CD4-positive, CD25-positive, alpha-beta regulatory T cell (primary cell): ENCODE measurements around the gene RUNX1. TPM values are rescaled to one million over a fixed set of nuclear protein-coding genes. Genes with fewer than 3 reads are reported as not detected.
"Not testable (repeated sequence)": the region's sequence is repeated elsewhere in the genome, so short reads cannot be mapped to it uniquely, and the experiment has no call there.

Experiments used
- ATAC-seq, 2 donors: fragments of 150-1000 bp; cut with Tn5 transposase; one replicate each; pipeline ENCODE4 v1.10.0; 2021; ENCODE audit warnings: low read depth in 2 of 2, moderate number of reproducible peaks in 2 of 2, moderate library complexity in 1 of 2
- DNase-seq, 3 donors: peaks; one replicate each; pipeline versions ENCODE4 v3.0.0 to v3.0.0-alpha.2; 2012 to 2022; ENCODE audit warnings: mixed read lengths in 1 of 3
- H3K27ac ChIP-seq: one replicate; pipeline ENCODE4 v1.7.0; 2013; ENCODE audit warnings: mild to moderate bottlenecking, low read length; ENCODE audit not compliant: insufficient read depth, poor library complexity, severe bottlenecking
- H3K27me3 ChIP-seq: one replicate; pipeline ENCODE4 v1.7.0; 2013; ENCODE audit warnings: low read length; ENCODE audit not compliant: control insufficient read depth, insufficient read depth
- H3K36me3 ChIP-seq: one replicate; pipeline ENCODE4 v1.7.0; 2013; ENCODE audit warnings: mild to moderate bottlenecking, low read length, moderate library complexity; ENCODE audit not compliant: control insufficient read depth, insufficient read depth
- H3K4me1 ChIP-seq: 2 replicates; pipeline ENCODE4 v1.7.0; 2013; ENCODE audit warnings: mild to moderate bottlenecking, low read length; ENCODE audit not compliant: insufficient read depth, control insufficient read depth, poor library complexity, severe bottlenecking
- H3K4me3 ChIP-seq: one replicate; pipeline ENCODE4 v1.7.0; 2013; ENCODE audit warnings: low read depth, mild to moderate bottlenecking, low read length, moderate library complexity
- H3K9me3 ChIP-seq, 2 experiments: 1 replicate in 1 of 2; 2 replicates in 1 of 2; pipeline ENCODE4 v1.7.0; 2013; ENCODE audit warnings: low read length in 2 of 2, mild to moderate bottlenecking in 1 of 2, moderate library complexity in 1 of 2; ENCODE audit not compliant: control insufficient read depth in 2 of 2
- H3K27ac Mint-ChIP-seq, 3 donors: one replicate each; pipeline ENCODE4 v1.8.0; 2020 to 2022; ENCODE audit warnings: mild to moderate bottlenecking in 3 of 3, mixed read lengths in 3 of 3, moderate library complexity in 2 of 3
- H3K27me3 Mint-ChIP-seq: one replicate; pipeline ENCODE4 v1.8.0; 2022; ENCODE audit warnings: mild to moderate bottlenecking, mixed read lengths
- H3K36me3 Mint-ChIP-seq: one replicate; pipeline ENCODE4 v1.8.0; 2020; ENCODE audit warnings: mixed read lengths
- H3K4me1 Mint-ChIP-seq, 4 donors: one replicate each; pipeline ENCODE4 v1.8.0; 2020 to 2022; ENCODE audit warnings: mixed read lengths in 4 of 4, mild to moderate bottlenecking in 1 of 4
- H3K4me3 Mint-ChIP-seq, 4 donors: one replicate each; pipeline ENCODE4 v1.8.0; 2020 to 2022; ENCODE audit warnings: mild to moderate bottlenecking in 4 of 4, mixed read lengths in 4 of 4, moderate library complexity in 3 of 4
- H3K9me3 Mint-ChIP-seq, 7 donors: one replicate each; pipeline ENCODE4 v1.8.0; 2020 to 2022; ENCODE audit warnings: mixed read lengths in 7 of 7, mild to moderate bottlenecking in 3 of 7, moderate library complexity in 2 of 7
- polyA plus RNA-seq, 4 donors: library from polyadenylated mRNA; unstranded; fragments of 300-500 nt; fragmentation: Illumina TruSeq; gene quantifications; one replicate each; pipeline ENCODE4 v1.2.3, GENCODE V29; 2021
- total RNA-seq: library from RNA; stranded (reverse); gene quantifications from one replicate; pipeline ENCODE4 v1.2.3, GENCODE V29; 2022

Gene RUNX1
- total and polyA plus RNA-seq, 5 donors from 2014 or later: 14.2 to 133 (median 21.4) TPM

DNA sequence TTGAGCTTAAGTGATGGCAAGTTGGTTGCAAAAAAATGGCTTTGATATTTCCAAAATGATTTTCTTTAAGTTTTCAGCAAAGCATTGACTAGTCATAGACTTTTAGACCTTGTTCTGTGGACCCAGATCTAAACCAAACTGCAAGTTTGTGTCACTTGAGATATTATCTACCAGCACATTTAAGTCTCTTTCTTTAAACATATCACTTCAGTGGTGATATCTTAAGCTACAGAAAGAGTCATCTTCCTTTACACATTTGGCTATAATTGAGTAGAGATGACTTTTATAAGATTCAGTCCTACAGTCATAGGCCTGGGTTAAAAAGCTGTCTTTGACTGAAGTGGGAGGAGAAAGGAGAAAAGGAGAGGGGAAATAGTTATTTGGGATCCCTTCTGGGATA is 95.2 kb downstream of the RUNX1 start:
- peaks cover 35% of the 10 kb centered on the region for H3K4me1 ChIP-seq
- ATAC-seq (no peak), DNase-seq (no peak)
- H3K27ac ChIP-seq: no peak overlapping the region
- Mint-ChIP-seq H3K27me3 (no peaks in the 10 kb centered on the region), H3K4me1 (peaks cover 24 to 86% (median 63%) of the 10 kb centered on the region in 4 donors), H3K4me3 (no peak overlapping the region), H3K9me3 (no peaks in the 10 kb centered on the region), H3K27ac (peak overlapping the region in 1 of 3 donors; percentile 26), H3K36me3 (peaks cover 23% of the 10 kb centered on the region)
- no peaks in the 10 kb centered on the region for H3K27me3 ChIP-seq
- H3K4me3 ChIP-seq: no peak overlapping the region
- no peaks in the 10 kb centered on the region for H3K9me3 ChIP-seq
- H3K36me3 ChIP-seq: peaks cover 10% of the 10 kb centered on the region

DNA sequence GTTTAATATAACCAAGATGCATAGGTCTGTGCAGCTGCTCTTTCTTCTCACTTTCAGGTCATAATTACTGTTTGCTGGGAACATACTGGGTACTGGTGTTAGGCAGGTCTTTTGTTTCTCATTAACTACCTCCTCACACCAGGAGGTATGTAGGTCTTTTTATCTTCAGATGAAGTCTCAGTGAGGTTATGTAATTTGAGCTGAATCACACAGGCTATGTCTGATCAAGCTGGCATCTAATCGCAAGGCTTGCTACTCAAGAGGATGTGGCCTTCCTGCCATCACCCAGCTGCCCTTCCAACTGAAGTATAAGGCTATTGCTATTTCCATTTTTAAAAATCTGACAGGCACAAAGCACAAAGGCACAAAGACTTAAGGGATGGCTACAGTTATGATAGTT is 96.4 kb downstream of the RUNX1 start:
- H3K4me3 Mint-ChIP-seq: no peak overlapping the region
- H3K27me3 Mint-ChIP-seq: no peaks in the 10 kb centered on the region
- peak; percentile 45 to 67 for ATAC-seq
- no peaks in the 10 kb centered on the region for H3K27me3 ChIP-seq
- peak in 1 of 3 donors; percentile 48 for DNase-seq
- no peak overlapping the region for H3K27ac ChIP-seq
- H3K9me3 Mint-ChIP-seq: no peaks in the 10 kb centered on the region
- H3K9me3 ChIP-seq: no peaks in the 10 kb centered on the region
- H3K27ac Mint-ChIP-seq: peak overlapping the region in 2 of 3 donors; percentile 2 to 28
- peaks cover 24 to 90% (median 61%) of the 10 kb centered on the region in 4 donors for H3K4me1 Mint-ChIP-seq
- peaks cover 23% of the 10 kb centered on the region for H3K36me3 Mint-ChIP-seq
- H3K4me1 ChIP-seq: peaks cover 35% of the 10 kb centered on the region
- H3K36me3 ChIP-seq: peaks cover 10% of the 10 kb centered on the region
- H3K4me3 ChIP-seq: no peak overlapping the region

DNA sequence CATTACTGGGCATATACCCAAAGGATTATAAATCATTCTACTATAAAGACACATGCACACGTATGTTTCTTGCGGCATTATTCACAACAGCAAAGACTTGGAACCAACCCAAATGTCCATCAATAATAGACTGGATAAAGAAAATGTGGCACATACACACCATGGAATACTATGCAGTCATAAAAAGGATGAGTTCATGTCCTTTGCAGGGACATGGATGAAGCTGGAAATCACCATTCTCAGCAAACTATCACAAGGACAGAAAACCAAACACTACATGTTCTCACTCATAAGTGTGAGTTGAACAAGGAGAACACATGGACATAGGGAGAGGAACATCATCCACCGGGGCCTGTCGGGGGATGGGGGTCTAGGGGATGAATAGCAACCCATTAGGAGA is 97.2 kb downstream of the RUNX1 start:
- not testable (repeated sequence) for H3K4me3 Mint-ChIP-seq, H3K4me3 ChIP-seq, ATAC-seq, H3K27me3 ChIP-seq, H3K36me3 ChIP-seq, H3K9me3 Mint-ChIP-seq, H3K9me3 ChIP-seq, H3K27ac ChIP-seq, DNase-seq, H3K27me3 Mint-ChIP-seq
- Mint-ChIP-seq H3K4me1 (peaks cover 26 to 90% (median 62%) of the 10 kb centered on the region in 4 donors), H3K36me3 (peaks cover 23% of the 10 kb centered on the region), H3K27ac (peak overlapping the region in 1 of 3 donors; percentile 26)
- H3K4me1 ChIP-seq: peaks cover 30% of the 10 kb centered on the region

DNA sequence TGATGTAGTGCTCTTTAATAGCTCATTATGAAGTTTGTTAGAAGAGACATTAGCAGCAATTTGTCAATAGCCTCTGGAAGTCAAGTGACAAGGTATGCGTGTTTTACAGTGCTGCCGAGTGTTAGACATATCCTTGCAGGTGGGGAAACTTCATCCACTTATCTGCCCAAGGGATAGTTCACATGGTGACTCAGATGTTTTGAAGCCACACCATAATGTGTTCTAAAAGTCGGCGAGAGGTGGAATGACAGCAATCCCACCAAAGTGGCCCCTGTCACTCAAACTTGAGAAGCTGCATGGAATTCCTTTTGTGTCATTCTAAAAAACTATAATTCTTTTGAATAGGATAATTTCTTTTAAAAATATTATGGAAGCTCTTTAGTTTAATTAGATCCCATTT is 98.1 kb downstream of the RUNX1 start:
- H3K4me1 Mint-ChIP-seq: peaks cover 30 to 90% (median 64%) of the 10 kb centered on the region in 4 donors
- ATAC-seq: no peak
- no peaks in the 10 kb centered on the region for H3K9me3 Mint-ChIP-seq
- no peak overlapping the region for H3K27ac Mint-ChIP-seq
- no peak for DNase-seq
- Histone ChIP-seq H3K9me3 (no peaks in the 10 kb centered on the region), H3K27me3 (no peaks in the 10 kb centered on the region), H3K36me3 (peaks cover 12% of the 10 kb centered on the region), H3K4me1 (peaks cover 34% of the 10 kb centered on the region), H3K27ac (no peak overlapping the region), H3K4me3 (no peak overlapping the region)
- H3K36me3 Mint-ChIP-seq: peaks cover 20% of the 10 kb centered on the region
- H3K4me3 Mint-ChIP-seq: no peak overlapping the region
- no peaks in the 10 kb centered on the region for H3K27me3 Mint-ChIP-seq

DNA sequence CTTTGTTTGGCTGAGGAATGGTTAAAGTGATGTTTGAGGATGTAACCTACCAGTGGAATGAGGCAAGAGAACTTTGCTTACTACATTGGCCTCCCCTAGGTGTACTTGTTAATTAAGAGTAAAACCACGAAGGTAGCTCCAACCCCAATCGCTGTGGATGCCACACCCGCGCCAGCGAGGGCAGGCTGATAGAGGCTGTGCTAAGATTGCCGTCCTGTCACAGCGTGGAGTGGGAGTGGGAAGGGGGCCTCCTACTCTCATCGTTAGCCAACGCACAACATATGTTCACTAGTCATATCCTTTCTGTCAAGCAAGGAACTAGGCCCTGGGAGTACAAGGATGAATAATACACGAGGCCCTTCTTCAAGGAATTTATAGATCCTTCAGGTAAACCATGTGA is 99.6 kb downstream of the RUNX1 start:
- H3K27ac ChIP-seq: no peak overlapping the region
- peaks cover 10% of the 10 kb centered on the region for H3K36me3 Mint-ChIP-seq
- no peaks in the 10 kb centered on the region for H3K27me3 ChIP-seq
- no peak overlapping the region for H3K4me3 ChIP-seq
- peaks cover 11% of the 10 kb centered on the region for H3K36me3 ChIP-seq
- peaks cover 35 to 90% (median 67%) of the 10 kb centered on the region in 4 donors for H3K4me1 Mint-ChIP-seq
- H3K27ac Mint-ChIP-seq: peak overlapping the region in 2 of 3 donors; percentile 66 to 78
- peaks cover 41% of the 10 kb centered on the region for H3K4me1 ChIP-seq
- ATAC-seq (no peak), DNase-seq (no peak)
- H3K9me3 ChIP-seq: no peaks in the 10 kb centered on the region
- H3K4me3 Mint-ChIP-seq: peak overlapping the region in 1 of 4 donors; percentile 14
- no peaks in the 10 kb centered on the region for H3K27me3 Mint-ChIP-seq
- no peaks in the 10 kb centered on the region for H3K9me3 Mint-ChIP-seq

DNA sequence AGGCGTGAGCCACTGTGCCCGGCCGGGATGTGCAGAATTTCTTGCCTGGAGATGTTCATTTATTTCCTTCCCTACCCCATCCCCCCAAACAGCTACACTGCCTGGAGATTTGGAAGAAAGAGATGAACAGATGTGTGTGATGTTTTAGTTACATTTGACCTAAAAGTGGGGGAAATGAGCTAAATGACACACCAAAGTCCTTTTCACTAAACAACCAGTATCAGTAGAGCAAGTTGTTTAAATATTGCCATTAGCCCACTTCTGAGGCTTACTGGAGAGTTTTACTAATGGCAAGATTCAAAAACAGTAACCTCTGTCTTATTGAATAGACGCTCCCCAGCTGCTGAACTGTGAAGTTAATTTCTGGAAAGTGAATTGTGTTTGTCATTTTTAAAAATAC is 100.1 kb downstream of the RUNX1 start:
- Histone ChIP-seq H3K9me3 (no peaks in the 10 kb centered on the region), H3K27me3 (no peaks in the 10 kb centered on the region), H3K27ac (no peak overlapping the region), H3K4me3 (no peak overlapping the region), H3K4me1 (peaks cover 42% of the 10 kb centered on the region), H3K36me3 (peaks cover 11% of the 10 kb centered on the region)
- DNase-seq (no peak), ATAC-seq (no peak)
- Mint-ChIP-seq H3K9me3 (no peaks in the 10 kb centered on the region), H3K4me3 (peak overlapping the region in 2 of 4 donors; percentile 14 to 27), H3K4me1 (peaks cover 32 to 90% (median 68%) of the 10 kb centered on the region in 4 donors), H3K27me3 (no peaks in the 10 kb centered on the region), H3K27ac (peak overlapping the region in 1 of 3 donors; percentile 78), H3K36me3 (peaks cover 9% of the 10 kb centered on the region)

DNA sequence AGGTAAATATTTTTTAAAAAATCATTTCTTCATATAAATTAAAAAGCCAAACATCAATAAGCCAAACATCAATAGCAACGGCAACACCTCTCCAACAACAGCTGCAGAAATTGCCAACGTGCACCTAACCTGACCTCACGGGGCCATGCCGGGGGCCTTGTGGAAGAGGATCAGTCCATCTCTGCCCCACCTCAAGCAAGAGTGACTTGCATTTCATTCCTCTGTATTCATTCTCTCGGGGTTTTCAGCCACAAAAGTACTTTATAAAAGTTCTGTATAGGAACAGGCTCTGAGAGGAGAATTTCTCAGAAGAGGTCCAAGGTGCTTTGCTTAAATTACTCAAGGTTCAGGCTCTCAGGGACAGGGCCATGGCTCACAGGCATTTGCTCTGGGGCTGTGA is 100.9 kb downstream of the RUNX1 start:
- H3K9me3 ChIP-seq: no peaks in the 10 kb centered on the region
- H3K27ac ChIP-seq: no peak overlapping the region
- peaks cover 36% of the 10 kb centered on the region for H3K4me1 ChIP-seq
- Mint-ChIP-seq H3K27ac (peak overlapping the region in 1 of 3 donors; percentile 83), H3K36me3 (peaks cover 9% of the 10 kb centered on the region), H3K27me3 (no peaks in the 10 kb centered on the region), H3K4me3 (peak overlapping the region in 1 of 4 donors; percentile 27), H3K9me3 (no peaks in the 10 kb centered on the region), H3K4me1 (peaks cover 30 to 90% (median 65%) of the 10 kb centered on the region in 4 donors)
- ATAC-seq (no peak), DNase-seq (no peak)
- peaks cover 11% of the 10 kb centered on the region for H3K36me3 ChIP-seq
- H3K4me3 ChIP-seq: no peak overlapping the region
- H3K27me3 ChIP-seq: no peaks in the 10 kb centered on the region

DNA sequence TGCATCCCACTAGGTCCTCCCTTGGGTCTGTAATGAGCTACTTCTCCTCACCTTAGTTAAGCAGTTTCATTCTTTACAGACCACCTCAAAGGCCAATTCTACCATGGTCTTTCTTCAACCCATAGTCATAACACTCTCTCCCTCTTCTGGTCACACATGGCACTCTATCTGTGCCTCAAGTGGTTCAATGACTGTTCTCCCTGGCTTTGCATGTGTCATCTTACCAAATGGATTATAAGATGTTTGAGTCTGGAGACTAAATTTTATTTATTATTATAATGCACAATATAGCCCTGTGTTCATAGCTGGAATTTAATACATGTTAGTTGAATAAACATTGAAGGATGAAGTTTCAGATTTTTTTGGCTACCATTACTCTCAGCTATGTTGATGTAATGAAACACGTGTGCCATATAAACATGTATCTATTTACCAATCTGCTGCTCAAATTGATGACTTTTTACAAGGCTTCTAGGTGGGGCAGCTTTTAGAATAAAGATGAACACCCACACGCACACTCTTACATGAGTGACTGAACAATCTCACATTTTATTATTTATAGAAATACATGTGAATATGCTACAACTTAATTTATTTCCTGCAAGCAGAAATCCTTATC is 102.1 kb downstream of the RUNX1 start:
- DNase-seq: peak in 1 of 3 donors; percentile 29

More for the DNA sequence above, 102.1 kb downstream of the RUNX1 start:
- Mint-ChIP-seq H3K27me3 (no peaks in the 10 kb centered on the region), H3K9me3 (no peaks in the 10 kb centered on the region), H3K4me1 (peaks cover 27 to 92% (median 68%) of the 10 kb centered on the region in 4 donors), H3K27ac (peak overlapping the region in 2 of 3 donors; percentile 69 to 86), H3K36me3 (peaks cover 9% of the 10 kb centered on the region), H3K4me3 (peak overlapping the region in 1 of 4 donors; percentile 5)
- Histone ChIP-seq H3K4me3 (no peak overlapping the region), H3K4me1 (peaks cover 30% of the 10 kb centered on the region), H3K27ac (no peak overlapping the region), H3K9me3 (no peaks in the 10 kb centered on the region), H3K27me3 (no peaks in the 10 kb centered on the region), H3K36me3 (peaks cover 11% of the 10 kb centered on the region)
- ATAC-seq: peak in 1 of 2 donors; percentile 17
